Calu3 (cell line): ENCODE data around the gene SEC62. TPM values are rescaled to one million over a fixed set of nuclear protein-coding genes. Genes with fewer than 3 reads are reported as not detected.

Experiments used
- BruUV-seq: library from RNA; stranded (reverse); fragments of 400-500 nt; replicated peaks from 2 replicates; lab custom pipeline; 2021; lab: Mats Ljungman, UMichigan
- CTCF ChIA-PET: fragments of 300-600 bp; sonication (Branson Sonifier 250); formaldehyde crosslinking; loops from one replicate; lab custom pipeline; 2022; ENCODE audit warnings: antibody characterized with exemption; lab: Charles Lee
- DNase-seq: peaks from one replicate; pipeline ENCODE4 v3.0.0; 2022
- H3K27ac Mint-ChIP-seq: one replicate; pipeline ENCODE4 v1.8.0; 2022; ENCODE audit warnings: mixed read lengths; ENCODE audit not compliant: unreplicated experiment
- H3K27me3 Mint-ChIP-seq: one replicate; pipeline ENCODE4 v1.8.0; 2022; ENCODE audit warnings: mixed read lengths; ENCODE audit not compliant: unreplicated experiment
- H3K36me3 Mint-ChIP-seq: one replicate; pipeline ENCODE4 v1.8.0; 2022; ENCODE audit warnings: mild to moderate bottlenecking, moderate library complexity, mixed read lengths; ENCODE audit not compliant: insufficient read depth, unreplicated experiment
- H3K4me1 Mint-ChIP-seq: one replicate; pipeline ENCODE4 v1.8.0; 2022; ENCODE audit warnings: mild to moderate bottlenecking, low read depth, mixed read lengths; ENCODE audit not compliant: unreplicated experiment
- H3K4me3 Mint-ChIP-seq: one replicate; pipeline ENCODE4 v1.8.0; 2022; ENCODE audit warnings: mild to moderate bottlenecking, low read depth, moderate library complexity, mixed read lengths; ENCODE audit not compliant: unreplicated experiment
- H3K9me3 Mint-ChIP-seq: one replicate; pipeline ENCODE4 v1.8.0; 2022; ENCODE audit warnings: low read depth, mixed read lengths; ENCODE audit not compliant: unreplicated experiment
- intact Hi-C: fragments of 100-400 bp; cut with micrococcal nuclease; formaldehyde crosslinking; loops from one replicate; pipeline ENCODE4 v1.10.0; 2022; ENCODE audit not compliant: unreplicated experiment
- total RNA-seq: library from RNA; stranded (reverse); gene quantifications from 2 replicates; pipeline ENCODE4 v1.2.3, GENCODE V29; 2022
- TF ChIP-seq, protein P1 (sequence below): fragments of 200-600 bp; IDR thresholded peaks from one replicate; pipeline ENCODE4 v1.8.0; 2022; ENCODE audit warnings: antibody characterized with exemption; ENCODE audit not compliant: unreplicated experiment

SEC62 gene
- total RNA-seq, 1 experiment from 2014 or later, result 148 TPM

- DNase-seq, result no peak
- BruUV-seq, result no TSS peak
- no peaks in the 10 kb centered on the region for H3K27me3 Mint-ChIP-seq
- H3K36me3 Mint-ChIP-seq, result peaks cover 10% of the 10 kb centered on the region
- no peaks in the 10 kb centered on the region for H3K9me3 Mint-ChIP-seq
- intact Hi-C loops, result no loop called here
- CTCF ChIA-PET, result interaction anchor here (0.7 kb wide), 1 partner anchor 134 kb away, joined by 6 read pairs; no protein-coding TSS in a partner anchor
- TF ChIP-seq, protein P1, sequence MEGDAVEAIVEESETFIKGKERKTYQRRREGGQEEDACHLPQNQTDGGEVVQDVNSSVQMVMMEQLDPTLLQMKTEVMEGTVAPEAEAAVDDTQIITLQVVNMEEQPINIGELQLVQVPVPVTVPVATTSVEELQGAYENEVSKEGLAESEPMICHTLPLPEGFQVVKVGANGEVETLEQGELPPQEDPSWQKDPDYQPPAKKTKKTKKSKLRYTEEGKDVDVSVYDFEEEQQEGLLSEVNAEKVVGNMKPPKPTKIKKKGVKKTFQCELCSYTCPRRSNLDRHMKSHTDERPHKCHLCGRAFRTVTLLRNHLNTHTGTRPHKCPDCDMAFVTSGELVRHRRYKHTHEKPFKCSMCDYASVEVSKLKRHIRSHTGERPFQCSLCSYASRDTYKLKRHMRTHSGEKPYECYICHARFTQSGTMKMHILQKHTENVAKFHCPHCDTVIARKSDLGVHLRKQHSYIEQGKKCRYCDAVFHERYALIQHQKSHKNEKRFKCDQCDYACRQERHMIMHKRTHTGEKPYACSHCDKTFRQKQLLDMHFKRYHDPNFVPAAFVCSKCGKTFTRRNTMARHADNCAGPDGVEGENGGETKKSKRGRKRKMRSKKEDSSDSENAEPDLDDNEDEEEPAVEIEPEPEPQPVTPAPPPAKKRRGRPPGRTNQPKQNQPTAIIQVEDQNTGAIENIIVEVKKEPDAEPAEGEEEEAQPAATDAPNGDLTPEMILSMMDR, result no peak
- no peak overlapping the region for H3K27ac Mint-ChIP-seq
- H3K4me3 Mint-ChIP-seq, result no peak overlapping the region
- H3K4me1 Mint-ChIP-seq, result peaks cover 54% of the 10 kb centered on the region
Measured at GRCh38 chr3:170043506-170043905, 76.9 kb downstream of the SEC62 start.

GRCh38 chr3:170044271-170044670 lies 77.7 kb downstream of the SEC62 start:
- H3K27me3 Mint-ChIP-seq, result no peaks in the 10 kb centered on the region
- DNase-seq, result no peak
- H3K4me1 Mint-ChIP-seq, result peaks cover 56% of the 10 kb centered on the region
- intact Hi-C loops, result no loop called here
- BruUV-seq, result no TSS peak
- CTCF ChIA-PET, result interaction anchor here (0.7 kb wide), 1 partner anchor 10 kb away, joined by 4 read pairs; no protein-coding TSS in a partner anchor
- TF ChIP-seq, protein P1, result no peak
- peaks cover 9% of the 10 kb centered on the region for H3K36me3 Mint-ChIP-seq
- no peak overlapping the region for H3K4me3 Mint-ChIP-seq
- no peak overlapping the region for H3K27ac Mint-ChIP-seq
- H3K9me3 Mint-ChIP-seq, result no peaks in the 10 kb centered on the region

DNA sequence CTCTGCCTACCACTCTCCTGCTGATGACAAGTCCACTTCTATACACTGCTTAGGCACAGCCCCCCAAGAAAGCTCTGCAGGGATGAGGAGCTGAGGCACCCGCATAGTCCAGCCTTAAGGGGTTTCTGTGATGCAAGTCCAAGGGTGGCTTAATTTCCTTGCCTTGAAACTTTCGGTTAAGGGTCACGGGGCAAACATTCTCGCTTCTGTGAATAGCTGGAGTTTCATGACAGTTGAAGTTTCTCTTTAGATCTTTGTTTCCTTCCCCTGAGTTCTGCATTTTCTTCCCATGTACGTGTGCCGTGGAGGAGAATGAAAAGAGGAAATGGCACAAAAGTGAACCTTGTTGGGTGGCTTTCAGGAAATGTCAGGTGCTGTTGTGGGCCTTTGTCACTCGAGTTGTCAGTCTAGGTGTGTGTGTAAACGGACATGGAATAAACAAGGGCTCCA lies 78.2 kb downstream of the SEC62 start:
- H3K36me3 Mint-ChIP-seq, result peaks cover 12% of the 10 kb centered on the region
- TF ChIP-seq, protein P1, result no peak
- peaks cover 56% of the 10 kb centered on the region for H3K4me1 Mint-ChIP-seq
- H3K9me3 Mint-ChIP-seq, result no peaks in the 10 kb centered on the region
- DNase-seq, result no peak
- intact Hi-C loops, result loop anchor here (5.0 kb wide), 1 partner anchor 273 kb away; the partner anchor contains the start of gene MYNN
- no TSS peak for BruUV-seq
- peak overlapping the region; percentile 63 for H3K27ac Mint-ChIP-seq
- H3K27me3 Mint-ChIP-seq, result no peaks in the 10 kb centered on the region
- H3K4me3 Mint-ChIP-seq, result peak overlapping the region; percentile 60
- CTCF ChIA-PET, result interaction anchor here (0.7 kb wide), 1 partner anchor 254 kb away, joined by 3 read pairs; no protein-coding TSS in a partner anchor

DNA sequence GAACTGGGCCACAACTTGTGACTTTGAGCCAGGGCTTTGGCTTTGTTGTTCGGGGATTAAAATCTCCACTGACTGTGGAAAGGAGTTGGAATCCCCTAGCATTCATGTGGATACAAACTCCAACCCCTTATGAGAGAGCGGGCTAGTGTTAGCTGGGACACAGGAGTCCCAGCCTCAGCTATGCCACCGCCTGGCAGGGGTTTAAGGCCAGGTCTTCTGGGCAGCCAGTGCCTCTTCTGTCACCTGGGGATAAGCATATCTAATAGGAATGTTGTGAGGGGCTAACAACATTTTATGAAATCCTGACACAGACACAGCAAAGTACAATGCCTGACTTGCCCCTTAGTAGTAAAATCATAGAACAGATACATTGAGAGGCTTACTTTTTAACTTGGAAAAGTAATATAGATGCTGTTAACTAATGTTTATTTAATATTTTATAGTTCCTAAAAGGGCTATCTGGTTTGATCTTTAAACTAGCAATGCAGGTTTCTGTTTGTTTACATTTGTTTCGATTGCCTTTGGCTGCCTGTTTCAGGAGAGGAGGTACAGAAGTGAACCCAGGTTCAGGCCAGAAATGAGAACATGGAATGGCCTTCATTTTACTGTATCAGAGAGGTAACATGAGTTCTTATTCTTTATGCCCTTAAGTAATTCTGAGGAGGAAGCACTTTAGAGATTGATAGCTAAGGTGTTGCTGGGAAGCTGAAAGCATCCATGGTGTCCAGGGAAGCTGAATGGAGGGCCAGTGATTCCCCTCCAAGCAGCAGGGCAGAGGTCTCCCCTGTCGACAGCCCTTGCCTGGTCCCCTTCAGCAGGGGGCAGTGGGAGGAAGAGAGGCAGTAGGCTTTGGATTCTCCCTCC lies 79.9 kb downstream of the SEC62 start:
- peaks cover 62% of the 10 kb centered on the region for H3K4me1 Mint-ChIP-seq

More for the DNA sequence above, 79.9 kb downstream of the SEC62 start:
- no peak for DNase-seq
- Mint-ChIP-seq H3K36me3 (peaks cover 13% of the 10 kb centered on the region), H3K9me3 (no peaks in the 10 kb centered on the region), H3K27me3 (no peaks in the 10 kb centered on the region), H3K4me3 (peak overlapping the region; percentile 60), H3K27ac (peak overlapping the region; percentile 17)
- CTCF ChIA-PET, result interaction anchor here (0.6 to 1.1 kb wide), 4 partner anchors 8 to 25 kb away, joined by 3 to 4 read pairs (median 4); no protein-coding TSS in a partner anchor
- TF ChIP-seq, protein P1, result no peak
- intact Hi-C loops, result loop anchor here (5.0 kb wide), 1 partner anchor 274 kb away; the partner anchor contains the start of gene MYNN
- BruUV-seq, result no TSS peak
